Heart right ventricle (tissue), 16 donors: ENCODE data around the gene MACROD2. TPM values are rescaled to one million over a fixed set of nuclear protein-coding genes. Genes with fewer than 3 reads are reported as not detected.

Source experiments
- ATAC-seq, 8 donors: fragments of 200-7000 bp; cut with Tn5 transposase; one replicate each; pipeline ENCODE4 v1.9.1; 2020; ENCODE audit warnings: mild to moderate bottlenecking in 8 of 8, moderate library complexity in 8 of 8, moderate number of reproducible peaks in 1 of 8
- DNase-seq, 2 donors: peaks; one replicate each; pipeline ENCODE4 v3.0.0-alpha.2; 2020
- H3K27ac ChIP-seq, 10 donors: fragments of 200-600 bp; sonication (generic) in 2 of 10; one replicate each; pipeline versions ENCODE4 v1.5.0 to v1.8.0; 2020 to 2022; ENCODE audit warnings: mild to moderate bottlenecking in 3 of 10
- H3K27me3 ChIP-seq, 7 donors: fragments of 200-600 bp; one replicate each; pipeline ENCODE4 v1.8.0; 2021 to 2022; ENCODE audit warnings: mild to moderate bottlenecking in 2 of 7
- H3K36me3 ChIP-seq, 9 donors: fragments of 200-600 bp; sonication (generic) in 1 of 9; one replicate each; pipeline versions ENCODE4 v1.5.0 to v1.8.0; 2020 to 2022; ENCODE audit warnings: mild to moderate bottlenecking in 2 of 9
- H3K4me1 ChIP-seq, 9 donors: fragments of 200-600 bp; sonication (generic) in 1 of 9; one replicate each; pipeline versions ENCODE4 v1.5.0 to v1.8.0; 2020 to 2022; ENCODE audit warnings: mild to moderate bottlenecking in 4 of 9
- H3K4me3 ChIP-seq, 10 donors: fragments of 200-600 bp; sonication (generic) in 2 of 10; one replicate each; pipeline versions ENCODE4 v1.5.0 to v1.8.0; 2020 to 2022; ENCODE audit warnings: mild to moderate bottlenecking in 7 of 10, moderate library complexity in 2 of 10
- H3K9me3 ChIP-seq, 11 donors: fragments of 200-600 bp in 10 of 11; sonication (generic) in 2 of 11; one replicate each; pipeline versions ENCODE4 v1.5.0 to v1.8.0; 2013 to 2022; ENCODE audit warnings: mild to moderate bottlenecking in 2 of 11, control low read depth in 1 of 11, moderate library complexity in 1 of 11
- CTCF ChIP-seq, 9 donors: fragments of 200-600 bp; sonication (generic) in 2 of 9; IDR thresholded peaks; one replicate each; pipeline versions ENCODE4 v1.5.0 to v1.8.0; 2021 to 2022; ENCODE audit warnings: antibody characterized with exemption in 9 of 9, mild to moderate bottlenecking in 5 of 9, moderate library complexity in 1 of 9
- WGBS, 2 donors: extraction: QIAGEN DNeasy Blood & Tissue Kit; methylation state at CpG; one replicate each; pipeline ENCODE4 v1.1.7; 2013; ENCODE audit warnings: inconsistent platforms in 1 of 2; 5-methylcytosine and 5-hydroxymethylcytosine counted together
- intact Hi-C, 10 donors: fragments of 100-400 bp; cut with DNase I; formaldehyde crosslinking; loops; one replicate each; pipeline versions ENCODE4 v1.11.1 to v1.14.2; 2022
- polyA plus RNA-seq, 2 donors: library from polyadenylated mRNA; stranded (reverse); fragments of 200-250 nt; gene quantifications; one replicate each; pipeline ENCODE4 v1.2.3, GENCODE V29; 2013
- total RNA-seq, 10 donors: library from RNA; stranded (reverse); fragmentation: NEBNext Ultra II Directional in 3 of 10; extraction: Animal tissue kit (Norgen Biotek cat#: 25700) in 3 of 10; gene quantifications; one replicate each; pipeline versions ENCODE4 v1.2.1 to v1.2.4, GENCODE V29; 2021 to 2023
- donor health status: Arrhythmogenic right ventricular cardiomyopathy.
- donor health status: ischemic (EF 13 %, LVEDD 7.1; RV severe dilation, severe dysfunction).
- donor health status: healthy with polysubstance abuse.
- donor health status: DM: no; HTN: yes; CAD: no.
- donor health status: DM: no; HTN: no; CAD: no.
- donor health status: ischemic (EF 25% LVEDD 6.9; RV normal size, moderate dysfunction).
- donor health status: ischemic (EF 25% LVEDD 5.7; RV mildly dilated, moderate dysfunction).
- donor health status: healthy.
- donor health status: DM: yes; HTN: yes; CAD: no.
- donor health status: Ischemic cardiomyopathy.
- donor health status: ischemic (EF 35%, LVEDD 5.7; RV mildly dilated, moderate dysfunction).
- donor health status: nonischemic (EF 11% LVEDD 7.7; RV severe dilation, severe dysfunction).
- donor health status: DM: yes; HTN: yes; CAD: no.
- donor health status: PGD.
- donor health status: ischemic (EF 29% LVEDD 5.4; RV normal size, mild dysfunction).
- donor health status: nonischemic (EF 23%, LVEDD 6.1; RV moderate dilation, normal function).

Gene MACROD2
- total and polyA plus RNA-seq, 12 donors, result 0.28 to 6.4 (median 4.1) TPM

GRCh38 chr20:15928946-15929345 lies 1933.6 kb downstream of the MACROD2 start:
- no peak for DNase-seq
- H3K27me3 ChIP-seq, result no peaks in the 10 kb centered on the region
- no peaks in the 10 kb centered on the region for H3K4me1 ChIP-seq
- TF ChIP-seq CTCF (IDR thresholded peaks at IDR 0.05), result no peak
- intact Hi-C loops, result no loop called here
- H3K27ac ChIP-seq, result no peak overlapping the region
- no peak overlapping the region for H3K4me3 ChIP-seq
- H3K9me3 ChIP-seq, result peaks cover 0 to 5% (median 0%) of the 10 kb centered on the region in 11 donors
- no peak for ATAC-seq
- H3K36me3 ChIP-seq, result no peaks in the 10 kb centered on the region

DNA sequence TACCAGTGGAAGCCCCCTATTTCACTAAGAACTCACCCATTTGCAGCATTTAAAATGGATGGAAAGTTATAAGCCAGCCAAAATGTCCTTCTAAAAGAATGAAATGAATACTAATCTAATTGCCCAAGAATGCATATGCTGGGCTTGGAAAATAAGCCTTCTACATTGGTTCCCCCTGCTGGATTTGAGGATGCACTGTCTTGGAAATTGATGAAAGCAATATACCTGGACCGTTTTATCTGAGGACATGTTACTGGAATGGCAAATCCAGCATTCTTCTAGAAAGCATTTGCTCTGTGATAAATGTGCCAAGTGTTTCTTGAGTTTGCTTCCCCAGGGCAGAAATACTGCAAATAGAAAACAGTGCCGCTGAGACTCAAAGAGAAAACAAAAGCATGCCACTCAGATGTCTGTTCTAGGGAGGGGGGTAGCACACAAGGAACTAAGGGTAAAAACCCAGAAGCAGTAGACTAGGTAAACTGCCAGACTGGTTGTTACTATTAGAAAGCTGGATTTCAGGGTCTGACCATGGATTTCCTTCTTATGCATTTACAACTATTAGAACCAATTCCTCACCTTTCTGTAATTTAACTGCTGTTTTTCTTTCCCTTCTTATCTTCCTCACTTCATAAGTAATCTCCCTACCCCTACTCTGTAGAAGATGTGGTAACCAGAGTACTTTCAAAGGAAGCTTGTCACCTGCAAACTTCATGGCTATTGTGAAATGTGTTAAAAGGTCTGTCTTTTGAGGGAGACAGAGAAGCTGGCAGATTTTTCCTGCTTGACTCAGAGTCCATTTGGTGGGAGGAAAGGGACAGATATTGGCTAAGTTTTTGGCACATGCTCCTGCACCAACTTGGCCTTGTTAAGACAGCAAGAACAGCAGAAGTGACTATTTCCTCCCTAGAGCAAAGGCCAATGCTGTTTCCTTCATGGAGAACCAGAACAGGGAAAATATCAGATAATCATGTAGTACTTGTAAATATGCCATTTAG lies 1935.3 kb downstream of the MACROD2 start:
- peak in 7 of 9 donors; percentile 13 to 43 (median 24) for TF ChIP-seq CTCF (IDR thresholded peaks at IDR 0.05)
- no peaks in the 10 kb centered on the region for H3K4me1 ChIP-seq
- DNase-seq, result no peak
- no peak overlapping the region for H3K27ac ChIP-seq
- H3K9me3 ChIP-seq, result peaks cover 0 to 5% (median 0%) of the 10 kb centered on the region in 11 donors
- ATAC-seq, result peak in 1 of 8 donors; percentile 46
- intact Hi-C loops, result loop anchor here in 1 of 10 donors (5.0 kb wide), 1 partner anchor 482 kb away; no protein-coding TSS in a partner anchor
- no peak overlapping the region for H3K4me3 ChIP-seq
- H3K27me3 ChIP-seq, result no peaks in the 10 kb centered on the region
- 9 to 10% methylated on average over 2 of the region's 2 CpGs for WGBS, 2 donors
- no peaks in the 10 kb centered on the region for H3K36me3 ChIP-seq

DNA sequence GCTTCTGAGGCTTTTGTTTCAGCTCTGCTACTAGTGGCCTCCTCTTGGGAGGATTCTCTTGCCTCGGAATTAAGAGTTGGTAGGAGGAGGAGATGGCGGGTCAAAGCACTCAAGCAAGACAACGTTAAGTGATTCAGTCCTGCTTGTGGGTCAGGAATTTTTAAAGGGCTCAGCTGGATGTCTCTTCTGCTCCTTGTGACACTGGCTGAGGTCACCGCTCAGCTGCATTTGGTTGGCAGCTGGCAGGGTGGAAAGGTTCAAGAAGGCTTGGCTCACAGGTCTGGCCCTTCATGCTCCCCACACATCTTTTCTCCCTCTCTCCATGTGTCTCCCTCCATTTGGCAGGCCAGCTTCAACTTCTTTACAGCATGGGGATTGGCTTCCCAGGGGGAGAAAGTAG lies 1936.6 kb downstream of the MACROD2 start:
- TF ChIP-seq CTCF (IDR thresholded peaks at IDR 0.05), result no peak
- Histone ChIP-seq H3K4me3 (no peak overlapping the region), H3K27me3 (no peaks in the 10 kb centered on the region), H3K27ac (no peak overlapping the region), H3K9me3 (peaks cover 0 to 5% (median 0%) of the 10 kb centered on the region in 11 donors), H3K4me1 (no peaks in the 10 kb centered on the region), H3K36me3 (no peaks in the 10 kb centered on the region)
- 93 to 95% methylated on average over 4 of the region's 4 CpGs for WGBS, 2 donors
- DNase-seq, result no peak
- no peak for ATAC-seq
- intact Hi-C loops, result loop anchor here in 1 of 10 donors (5.0 kb wide), 1 partner anchor 480 kb away; no protein-coding TSS in a partner anchor

- intact Hi-C loops, result no loop called here
- Histone ChIP-seq H3K27me3 (peaks cover 0 to 3% (median 0%) of the 10 kb centered on the region in 7 donors), H3K27ac (no peak overlapping the region), H3K36me3 (no peaks in the 10 kb centered on the region), H3K9me3 (peaks cover 0 to 15% (median 12%) of the 10 kb centered on the region in 11 donors), H3K4me3 (no peak overlapping the region), H3K4me1 (no peaks in the 10 kb centered on the region)
- ATAC-seq (no peak), DNase-seq (no peak)
- 68 to 73% methylated on average over 3 of the region's 3 CpGs for WGBS, 2 donors
- no peak for TF ChIP-seq CTCF (IDR thresholded peaks at IDR 0.05)
These were observed 1941.9 kb downstream of the MACROD2 start for GRCh38 chr20:15937179-15937578.
